Amniotic stem cell (primary cell): ENCODE data around the gene TMA7.

Experiments
- DNase-seq: peaks from one replicate; lab custom pipeline; 2025; lab: John Stamatoyannopoulos, UW

TMA7 gene

DNA sequence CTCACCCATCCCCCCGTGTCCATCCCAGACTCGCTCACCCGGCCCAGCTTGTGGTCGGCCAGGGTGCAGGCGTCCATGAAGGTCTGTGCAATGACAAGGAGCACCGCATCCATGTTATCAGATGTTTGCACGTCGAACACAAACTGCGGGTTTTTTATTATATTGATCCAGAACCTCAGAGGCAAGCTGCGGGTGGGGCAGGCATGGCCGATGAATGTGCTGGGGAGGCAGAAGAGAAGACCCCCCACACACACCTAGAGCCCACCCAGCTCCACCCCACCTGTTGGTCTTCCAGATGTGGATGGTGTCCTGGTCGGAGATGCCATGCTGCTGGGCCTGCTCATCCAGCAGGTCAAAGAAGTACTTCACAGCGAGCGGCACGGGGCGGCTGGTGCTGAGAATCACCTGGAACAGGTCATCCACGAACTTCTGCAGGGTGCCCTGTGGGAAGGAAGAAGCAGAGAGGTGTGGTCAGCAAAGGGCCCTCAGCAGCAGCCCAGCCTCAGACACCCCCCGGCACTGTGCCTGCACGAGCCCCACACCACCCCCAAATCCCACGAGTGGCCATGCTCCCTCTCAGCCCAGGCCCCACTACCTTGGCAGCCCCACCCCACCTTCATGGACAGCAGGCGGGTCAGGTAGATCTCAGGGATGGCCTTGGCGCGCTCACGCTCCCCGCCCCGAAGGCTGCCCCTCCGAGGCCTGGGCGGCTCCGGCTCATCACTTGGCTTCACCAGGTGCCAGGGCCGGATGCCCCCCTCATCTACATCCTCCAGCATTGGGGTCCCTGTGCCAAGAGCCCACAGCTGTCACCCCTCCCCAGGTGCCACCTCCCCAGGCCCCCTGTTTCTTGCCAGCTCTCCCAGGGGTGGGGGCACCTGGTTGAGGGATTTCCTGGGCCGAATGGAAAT, 30.5 kb upstream of the TMA7 start:
- DNase-seq = no peak

DNA sequence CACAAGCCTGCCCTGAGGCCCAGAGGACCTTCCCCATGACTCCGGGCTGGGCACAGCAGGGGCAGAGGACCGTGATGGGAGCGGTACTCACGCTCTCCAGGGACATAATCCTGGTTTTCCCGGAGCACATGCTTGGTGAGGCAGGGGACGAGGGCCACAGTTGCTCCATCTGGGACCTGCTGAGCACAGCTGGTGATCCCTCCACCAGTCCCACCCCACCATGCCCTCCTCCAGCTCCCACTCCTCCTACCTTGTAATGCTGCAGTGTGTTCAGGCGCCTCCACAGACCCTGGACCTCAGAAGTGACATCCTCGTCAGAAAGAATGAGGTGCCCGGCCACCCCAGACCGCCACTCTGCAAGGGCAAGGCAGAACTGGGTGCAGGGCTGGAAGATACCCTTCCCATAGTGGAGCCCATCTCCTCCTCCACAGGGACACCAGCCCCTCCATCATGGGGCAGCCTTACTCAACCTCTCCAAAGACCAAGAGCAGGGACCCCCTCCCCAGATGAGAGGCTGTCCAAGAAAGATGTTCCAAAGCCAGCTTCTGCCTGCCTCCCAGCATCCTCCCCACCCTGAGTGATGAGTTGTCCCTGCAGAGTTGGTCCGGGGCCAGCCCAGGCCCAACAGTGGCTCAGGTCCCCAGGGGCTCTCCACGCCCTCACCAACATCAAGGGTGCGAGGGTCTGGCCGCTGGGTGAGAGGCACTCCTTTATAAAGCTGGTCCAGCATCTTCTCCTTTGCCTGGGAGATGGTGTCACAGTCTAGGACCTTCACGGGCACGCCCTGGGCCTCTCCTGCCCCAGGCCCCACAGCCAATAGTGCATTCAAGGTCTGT, 29.6 kb upstream of the TMA7 start:
- DNase-seq = no peak

DNA sequence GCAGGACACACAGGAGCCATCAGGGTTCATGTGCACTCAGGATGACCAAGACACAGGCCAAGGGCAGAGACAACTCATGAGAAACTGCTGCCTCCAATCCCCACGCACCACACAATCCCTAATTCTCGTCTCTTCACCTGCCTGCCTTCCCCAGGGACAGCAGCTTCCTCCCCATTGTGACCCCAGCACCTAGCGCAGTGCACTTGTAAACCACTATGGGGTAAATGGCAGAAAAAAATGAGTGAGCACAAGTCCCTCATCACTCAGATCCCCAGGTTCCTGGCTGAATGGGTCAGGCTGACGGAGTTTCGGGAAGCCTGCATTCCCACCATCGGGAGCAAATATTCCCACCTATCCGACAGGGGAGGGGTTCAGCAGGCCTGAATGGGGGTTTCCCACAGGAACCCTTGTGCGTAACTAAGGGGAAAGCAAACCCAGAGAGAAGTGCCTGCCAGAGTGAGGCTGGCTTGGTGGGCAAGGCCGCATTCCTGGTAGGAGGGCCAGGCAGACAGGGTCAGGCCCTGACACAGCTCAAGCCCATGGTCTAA, 28.9 kb upstream of the TMA7 start:
- DNase-seq = no peak

DNA sequence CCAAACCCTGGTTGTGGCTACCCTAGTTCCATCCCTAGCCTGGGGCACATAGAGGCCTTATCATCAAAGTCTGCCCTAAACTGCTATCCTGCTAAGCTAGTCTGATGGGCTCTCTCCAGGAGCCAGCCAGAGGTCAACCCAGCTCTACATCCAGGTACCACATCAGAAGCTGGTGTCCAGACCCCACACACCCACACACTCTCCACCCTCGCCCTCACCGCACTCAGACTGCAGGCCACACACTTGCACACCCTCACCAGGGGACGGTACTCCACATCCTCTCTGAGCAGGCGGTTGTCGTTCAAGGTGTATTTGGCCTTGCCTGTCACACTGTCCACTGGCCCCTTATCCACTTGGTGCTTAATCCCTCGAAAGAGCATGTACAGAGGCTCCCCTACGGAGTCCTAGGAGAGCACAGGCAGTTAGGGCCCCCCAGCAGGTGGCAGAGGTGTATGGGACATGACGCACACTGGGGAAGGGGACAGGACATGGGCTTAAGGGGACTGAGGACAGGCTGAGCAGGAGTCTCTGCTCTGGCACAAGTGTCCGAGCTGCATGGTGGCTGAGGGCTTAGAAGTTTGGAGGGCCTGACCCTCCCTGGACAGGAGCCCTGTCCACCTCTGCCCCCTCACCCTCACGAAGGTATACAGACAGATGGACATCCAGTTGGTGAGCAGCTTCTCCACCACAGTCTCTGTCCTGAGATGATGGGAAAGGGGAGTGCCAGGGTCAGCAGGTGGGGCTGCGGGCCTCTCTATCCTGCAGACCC, 28.3 kb upstream of the TMA7 start:
- DNase-seq = no peak

DNA sequence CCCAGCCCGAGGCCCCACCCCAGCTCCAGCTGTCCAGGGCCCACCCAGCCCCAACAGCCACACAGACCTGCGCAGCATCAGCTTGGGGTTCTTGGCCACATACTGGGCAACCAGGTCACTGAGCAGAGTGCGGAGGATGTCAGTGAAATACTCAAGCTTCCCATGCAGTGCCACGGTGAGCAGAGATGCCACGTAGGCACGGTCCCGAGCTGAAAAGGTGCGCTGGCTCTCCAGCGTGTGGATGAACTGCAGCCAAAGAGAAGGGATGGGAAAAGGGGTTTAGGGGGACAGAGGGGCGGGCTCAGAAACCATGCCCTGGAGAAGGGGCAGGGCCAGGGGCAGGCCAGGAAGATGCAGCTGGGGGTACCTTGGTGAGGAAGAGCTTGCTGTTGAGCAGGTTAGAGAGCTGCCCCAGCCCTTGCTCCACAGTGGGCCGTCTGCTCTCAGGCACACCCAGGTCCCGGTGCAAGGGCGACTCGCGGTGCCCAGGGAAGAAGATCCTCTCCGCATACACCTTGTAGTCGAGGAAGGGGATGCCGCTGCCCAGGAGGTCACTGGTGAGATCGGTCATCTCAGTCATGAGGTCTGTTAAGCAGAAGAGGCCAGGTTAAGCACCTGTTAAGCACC, 27.6 kb upstream of the TMA7 start:
- no peak for DNase-seq

DNA sequence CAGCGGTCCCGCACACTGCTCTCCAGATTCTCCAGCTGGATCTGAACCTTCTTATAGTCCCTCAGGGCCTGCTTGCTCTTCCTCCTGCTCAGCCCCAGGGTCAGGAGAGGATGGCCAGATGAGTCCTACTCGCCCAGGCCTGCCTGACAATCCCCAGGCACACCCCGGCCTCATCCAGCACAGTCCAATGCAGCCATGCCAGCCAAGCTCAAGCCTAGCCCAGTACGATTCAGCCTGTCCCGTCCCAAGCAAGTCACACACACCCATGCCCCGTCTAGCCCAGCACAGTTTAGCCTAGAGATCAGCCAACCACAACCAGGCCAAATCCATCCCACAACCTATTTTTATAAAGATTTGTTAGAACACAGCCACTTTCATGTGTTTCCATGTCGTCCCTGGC, 27.0 kb upstream of the TMA7 start:
- DNase-seq = no peak

DNA sequence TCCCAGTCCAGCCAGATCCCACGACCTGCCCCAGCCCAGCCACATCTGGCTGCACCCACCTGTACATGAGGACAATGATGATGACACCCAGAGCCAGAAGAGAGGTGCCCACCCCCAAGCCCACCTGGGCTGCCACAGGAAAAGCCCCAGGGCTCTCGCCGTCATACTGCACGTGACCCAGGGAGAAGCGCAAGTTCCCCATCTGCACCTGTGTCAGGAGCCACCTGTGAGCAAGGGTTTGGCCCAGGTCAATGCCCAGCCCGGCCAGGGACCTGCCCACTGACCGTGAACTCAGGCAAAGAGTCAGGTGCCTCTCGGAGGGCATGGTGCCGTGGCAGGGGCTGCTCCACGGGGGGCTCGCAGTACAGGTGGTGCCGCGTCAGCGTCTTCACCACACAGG, 26.4 kb upstream of the TMA7 start:
- no peak for DNase-seq

DNA sequence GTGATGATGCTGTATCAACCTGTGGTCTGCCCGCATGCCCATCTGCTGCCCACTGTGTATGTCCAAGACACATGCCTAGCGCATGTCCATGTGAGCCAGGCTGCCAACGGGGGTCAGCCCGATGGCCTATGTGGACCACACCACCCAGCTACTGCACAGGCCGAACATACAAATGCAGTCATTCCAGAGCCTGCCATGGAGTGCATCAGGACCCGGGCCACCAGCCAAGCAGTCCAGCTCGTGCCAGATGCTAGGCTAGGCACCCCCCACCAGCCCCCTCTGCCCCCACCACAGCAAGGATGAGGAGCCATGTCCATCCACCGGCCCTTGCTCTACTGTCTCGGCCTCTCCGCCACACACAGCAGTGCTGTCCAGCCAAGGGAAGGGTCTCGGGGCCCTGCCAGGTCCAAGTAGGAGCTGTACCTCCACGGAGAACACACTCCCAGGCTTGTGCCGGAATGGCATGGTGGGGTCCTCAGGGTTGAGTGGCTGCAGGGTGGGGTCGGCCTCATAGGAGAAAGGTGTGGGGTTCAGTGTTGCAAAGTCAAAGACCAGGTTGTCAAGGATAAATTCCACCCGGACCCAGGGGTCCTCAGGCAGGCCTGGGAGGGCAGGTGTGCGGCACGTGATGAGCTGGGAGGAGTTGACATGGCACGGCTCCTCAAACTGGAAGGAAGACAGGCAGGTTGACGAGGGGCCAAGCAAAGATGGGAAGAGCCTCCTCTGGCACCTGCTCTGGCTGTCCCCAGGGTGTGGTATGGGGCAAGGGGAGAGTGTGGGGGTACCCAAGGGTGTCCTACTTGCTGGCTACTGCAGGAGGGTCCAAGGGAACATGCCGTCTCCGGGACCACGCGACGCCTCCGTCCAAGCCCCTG, 25.4 kb upstream of the TMA7 start:
- no peak for DNase-seq

DNA sequence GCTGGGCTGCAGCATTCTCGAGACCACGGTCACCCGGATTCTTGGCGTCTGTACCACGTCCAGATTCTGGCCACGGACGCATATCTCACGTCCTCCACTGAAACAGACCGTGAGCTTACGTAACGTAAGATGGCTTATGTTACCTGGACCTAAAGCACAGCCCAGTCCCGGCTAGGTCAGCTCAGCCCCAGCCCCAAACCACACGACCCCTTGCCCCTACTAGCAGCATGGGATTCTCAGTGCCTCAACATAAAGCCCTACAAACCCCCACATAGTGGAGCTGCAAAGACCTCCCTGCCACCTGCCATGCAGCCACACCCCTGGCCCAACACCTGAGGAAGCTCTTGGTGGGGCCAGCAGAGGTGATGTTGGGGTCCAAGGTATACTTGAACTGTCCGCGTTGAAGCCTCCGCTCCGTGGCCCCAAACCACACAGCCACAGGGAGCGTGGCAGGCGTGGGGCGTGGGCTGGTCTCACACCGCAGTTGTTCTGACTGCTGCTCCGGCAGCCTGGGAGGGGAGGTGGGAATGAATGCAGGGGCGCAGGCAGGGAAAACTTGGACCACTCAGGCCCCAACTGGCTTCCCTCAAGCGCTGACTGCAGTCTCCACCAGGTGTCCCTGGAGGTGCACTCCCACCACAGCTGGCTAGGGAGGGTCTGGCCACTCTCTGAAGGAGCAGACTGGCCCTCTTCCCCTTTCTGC, 24.7 kb upstream of the TMA7 start:
- no peak for DNase-seq

DNA sequence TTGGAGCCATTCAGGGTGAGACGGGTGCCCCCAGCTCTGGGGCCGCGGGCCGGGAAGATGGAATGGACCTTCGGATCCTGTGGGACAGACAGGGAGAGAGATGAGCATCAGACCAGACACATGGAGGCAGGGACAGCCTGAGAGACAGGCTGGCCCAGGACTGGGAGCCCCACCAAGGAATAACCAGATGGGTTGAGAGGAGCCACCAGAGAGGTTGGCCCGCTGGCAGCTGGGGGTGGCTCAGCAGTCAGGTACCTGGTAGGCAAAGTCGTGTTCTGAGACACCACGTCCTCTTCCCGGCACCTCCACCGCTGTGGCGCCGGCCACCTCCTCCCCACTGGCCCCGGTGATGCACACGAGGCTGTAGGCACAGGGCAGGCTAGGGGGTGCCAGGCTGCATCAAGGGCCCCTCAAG, 24.0 kb upstream of the TMA7 start:
- no peak for DNase-seq

DNA sequence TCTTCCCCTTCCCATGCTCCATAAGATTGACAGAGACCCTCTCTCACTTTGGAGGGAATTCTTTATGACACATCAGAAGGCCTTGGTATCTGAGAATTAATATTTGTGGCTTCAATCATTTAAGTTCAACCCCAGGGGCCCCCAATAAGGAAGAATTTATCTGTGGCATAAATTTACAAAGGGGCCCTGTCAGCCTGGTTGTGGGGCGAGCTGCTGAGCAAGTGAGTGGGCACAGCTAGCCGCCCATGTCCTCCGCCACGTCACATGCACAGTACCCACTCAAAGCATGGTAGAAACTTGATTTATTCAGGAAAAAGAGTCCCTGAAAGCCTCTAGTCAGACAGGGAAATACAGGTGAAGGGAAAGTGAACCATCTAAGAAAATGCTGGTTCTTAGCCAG, 23.5 kb upstream of the TMA7 start:
- DNase-seq = no peak

DNA sequence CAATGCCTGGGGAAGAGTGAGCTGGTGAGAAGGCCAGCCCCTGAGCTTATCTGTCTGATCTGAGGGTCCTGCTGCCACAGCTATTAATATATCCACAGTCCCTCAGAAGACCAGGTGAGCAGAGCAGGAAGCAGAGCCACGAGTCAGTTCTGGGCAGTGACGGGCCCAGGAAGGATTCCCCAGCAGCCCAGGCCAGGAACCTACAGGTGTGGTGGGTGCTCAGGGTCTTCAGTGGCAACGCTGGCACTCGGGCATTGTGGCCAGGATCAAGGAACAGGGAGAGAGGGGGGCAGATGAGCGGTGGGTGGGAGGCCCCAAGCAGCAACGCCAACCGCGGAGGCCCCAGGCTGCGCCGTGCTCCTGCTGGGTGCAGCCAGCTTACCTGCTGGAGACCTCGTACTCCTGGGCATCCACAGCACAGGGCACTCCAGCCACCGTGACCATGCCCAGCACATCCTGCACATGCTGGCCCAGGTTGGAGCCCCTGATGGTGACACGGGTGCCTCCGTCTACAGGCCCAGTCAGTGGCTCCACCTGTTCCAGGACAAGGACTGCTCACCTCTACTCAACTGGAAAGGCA, 22.4 kb upstream of the TMA7 start:
- DNase-seq = no peak

DNA sequence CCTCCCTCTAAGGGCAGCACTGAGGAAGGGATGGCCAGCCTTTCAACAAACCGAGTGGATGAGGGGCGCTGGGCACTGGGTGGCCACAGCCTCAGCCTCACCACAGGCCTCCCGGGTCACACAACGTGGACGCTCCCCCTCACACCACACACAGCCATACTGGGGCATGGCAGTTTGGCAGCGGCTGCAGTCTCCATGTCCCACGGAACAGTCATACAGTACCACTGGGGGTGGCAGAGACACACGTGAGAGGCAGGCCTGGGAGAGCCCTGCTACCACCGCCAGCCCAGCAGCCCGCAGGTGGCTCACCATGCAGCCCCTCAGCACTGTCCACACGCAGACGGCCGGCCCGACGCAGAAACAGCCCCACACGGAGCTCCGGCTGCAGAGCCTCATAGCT, 21.9 kb upstream of the TMA7 start:
- no peak for DNase-seq

DNA sequence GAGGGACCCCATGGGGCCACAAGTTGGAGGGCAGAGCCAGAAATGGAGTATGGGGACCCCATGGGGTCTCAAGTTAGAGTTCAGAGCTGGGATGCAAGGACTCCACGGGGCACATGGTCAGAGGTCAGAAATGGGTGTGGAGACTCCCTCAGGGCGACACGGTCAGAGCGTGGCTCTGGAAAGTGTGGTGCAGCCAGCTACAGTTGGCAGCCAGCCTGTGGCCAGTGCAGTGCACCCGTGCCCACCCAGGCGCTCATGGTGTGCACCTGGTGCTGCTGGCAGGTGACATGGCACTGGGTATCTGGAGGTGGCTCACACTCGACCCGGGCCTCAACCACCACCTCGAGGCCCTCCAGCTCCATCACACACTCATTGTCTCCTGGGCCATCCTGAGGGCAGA, 21.4 kb upstream of the TMA7 start:
- no peak for DNase-seq

DNA sequence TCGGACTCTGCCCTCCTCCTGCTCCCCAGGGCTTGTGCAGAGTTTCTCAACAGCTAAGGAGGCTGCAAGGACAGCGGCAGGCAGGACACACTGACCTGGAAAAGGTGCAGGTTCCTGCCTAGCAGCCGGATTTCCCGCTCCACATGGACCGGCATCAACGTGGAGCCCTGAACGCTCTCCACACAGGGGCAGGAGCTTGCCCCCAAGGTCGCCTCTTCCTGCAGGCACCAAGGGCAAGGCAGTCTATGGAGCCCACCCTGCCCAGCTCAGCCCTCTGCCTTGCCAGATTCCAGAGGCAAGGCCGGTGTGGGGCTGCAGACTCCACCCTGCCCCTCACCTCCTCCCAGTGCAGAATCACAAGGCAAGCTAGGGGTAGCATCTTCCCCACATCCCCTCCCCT, 20.9 kb upstream of the TMA7 start:
- no peak for DNase-seq

DNA sequence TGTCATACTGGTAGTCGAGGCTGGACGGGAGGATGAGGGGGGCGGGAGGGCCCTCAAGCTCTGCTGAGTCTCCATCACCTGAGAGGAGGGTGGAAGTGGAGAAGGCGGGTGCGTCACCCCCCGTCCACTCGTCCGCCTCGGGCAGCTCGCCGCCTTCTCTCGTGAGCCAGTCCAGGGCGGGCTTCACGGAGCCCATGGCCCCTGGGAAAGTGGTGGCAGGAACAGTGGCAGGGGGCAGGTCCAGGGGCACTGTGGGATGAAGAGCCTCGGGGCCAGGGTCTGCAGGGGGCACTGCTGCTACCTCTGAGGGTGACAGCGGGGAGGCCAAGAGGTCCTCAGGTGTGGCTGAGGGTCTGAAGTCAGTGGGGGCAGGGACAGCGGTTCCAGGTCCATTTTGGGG, 20.5 kb upstream of the TMA7 start:
- no peak for DNase-seq

DNA sequence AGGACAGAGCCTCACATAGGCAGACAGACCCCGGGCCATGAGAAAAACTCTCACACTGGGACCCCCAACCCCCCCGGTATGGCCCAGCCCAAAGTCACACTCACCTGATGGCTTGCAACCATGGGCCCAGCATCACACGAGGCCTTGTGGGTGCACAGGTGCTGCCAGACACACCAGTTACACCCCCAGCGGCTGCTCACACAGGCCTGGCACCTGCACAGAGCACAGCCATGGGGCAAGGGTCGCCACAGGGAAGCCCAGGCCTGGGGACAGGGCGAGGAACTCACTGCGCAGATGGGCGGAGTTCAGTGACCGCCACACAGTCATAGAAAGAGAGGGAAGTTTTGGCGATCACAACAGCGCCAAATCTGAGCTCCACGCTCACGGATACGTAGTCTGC, 19.5 kb upstream of the TMA7 start:
- DNase-seq = no peak

DNA sequence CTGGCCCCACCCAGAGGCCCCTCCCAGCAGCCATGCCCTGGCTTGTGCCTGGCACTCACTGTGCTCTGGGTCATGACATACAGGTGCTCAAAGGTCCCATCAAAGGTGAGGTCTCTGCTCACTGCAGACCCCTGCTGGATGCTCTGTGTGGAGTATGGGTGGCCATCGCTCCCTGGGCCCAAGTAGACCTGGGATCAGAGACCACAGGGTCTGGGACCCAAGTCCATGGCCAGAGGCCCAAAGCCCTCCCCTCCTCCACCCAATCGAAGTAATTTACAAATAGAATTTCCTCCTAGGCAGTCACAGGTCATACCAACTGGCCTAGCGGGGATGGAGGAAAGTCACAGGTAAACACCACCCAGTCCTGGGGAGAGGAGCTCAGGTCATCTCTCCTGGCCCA, 17.8 kb upstream of the TMA7 start:
- DNase-seq = no peak

DNA sequence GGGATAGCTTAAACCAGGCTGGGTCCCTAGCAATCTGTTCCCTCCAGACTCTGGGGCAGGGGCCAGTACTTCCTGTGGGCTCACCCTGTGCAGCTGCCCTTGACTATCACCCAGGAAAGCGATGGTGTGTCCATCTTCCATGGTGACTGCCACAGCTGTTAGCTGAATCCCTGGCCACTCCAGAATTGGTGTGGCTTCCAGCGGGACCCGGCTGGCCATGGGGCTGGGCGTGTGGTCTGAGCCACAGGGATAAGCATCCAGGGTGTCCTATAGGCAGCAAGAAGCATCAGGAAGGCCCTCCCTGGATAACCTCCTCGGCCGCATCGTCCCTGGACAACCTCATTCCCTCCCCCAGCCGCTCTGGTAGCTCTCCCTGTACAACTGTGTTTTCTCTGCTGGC, 17.4 kb upstream of the TMA7 start:
- no peak for DNase-seq
